Choroid plexus epithelial cell (primary cell): Measurements from ENCODE around the gene GPR32.

ENCODE experiments used
- DNase-seq: peaks from one replicate; pipeline ENCODE4 v3.0.0-alpha.2; 2010; ENCODE audit warnings: low read depth
- H3K4me3 ChIP-seq: 2 replicates; pipeline ENCODE4 v1.5.1; 2011; ENCODE audit warnings: low read depth, mild to moderate bottlenecking, control low read depth, low read length, moderate library complexity
- CTCF ChIP-seq: conservative IDR thresholded peaks from 2 replicates; pipeline ENCODE4 v1.5.1; 2011; ENCODE audit warnings: low read depth, mild to moderate bottlenecking, control low read depth, inconsistent platforms, low read length, moderate library complexity

Gene GPR32

GRCh38 chr19:50795664-50796073, 25.4 kb downstream of the GPR32 start:
- no peak overlapping the region for H3K4me3 ChIP-seq

GRCh38 chr19:50796128-50796633, 25.9 kb downstream of the GPR32 start:
- DNase-seq, result no peak
- H3K4me3 ChIP-seq, result no peak overlapping the region
- TF ChIP-seq CTCF, result no peak

More at GRCh38 chr19:50795664-50796073, 25.4 kb downstream of the GPR32 start:
- TF ChIP-seq CTCF, result no peak
- no peak for DNase-seq

GRCh38 chr19:50796634-50797428, 26.6 kb downstream of the GPR32 start:
- no peak overlapping the region for H3K4me3 ChIP-seq
- no peak for DNase-seq
- TF ChIP-seq CTCF, result no peak

- no peak overlapping the region for H3K4me3 ChIP-seq
- no peak for TF ChIP-seq CTCF
- no peak for DNase-seq
Measured at GRCh38 chr19:50797429-50797780, 27.1 kb downstream of the GPR32 start.

GRCh38 chr19:50797781-50798658, 27.8 kb downstream of the GPR32 start:
- DNase-seq, result no peak
- H3K4me3 ChIP-seq, result no peak overlapping the region
- no peak for TF ChIP-seq CTCF

- TF ChIP-seq CTCF, result no peak
- H3K4me3 ChIP-seq, result no peak overlapping the region
- no peak for DNase-seq
Measured at GRCh38 chr19:50798659-50799546, 28.6 kb downstream of the GPR32 start.
